G401 (cell line): ENCODE results near the gene HDAC9. TPM values are rescaled to one million over a fixed set of nuclear protein-coding genes. Genes with fewer than 3 reads are reported as not detected.

Source experiments
- DNase-seq: peaks from one replicate; pipeline ENCODE4 v3.0.0-alpha.2; 2015; ENCODE audit warnings: low spot score
- in situ Hi-C: cut with HindIII; loops from 2 replicates; pipeline ENCODE4 v1.10.0; 2016; ENCODE audit warnings: low sequenced_read_pairs, mixed read lengths
- total RNA-seq: library from RNA; depleted of rRNA; stranded (reverse); fragments of >200 nt; shearing (Covaris generic); gene quantifications from 2 replicates; pipeline ENCODE4 v1.2.3, GENCODE V29; 2014

HDAC9 gene
- total RNA-seq, 1 experiment from 2014 or later, result 5.6 TPM

DNA sequence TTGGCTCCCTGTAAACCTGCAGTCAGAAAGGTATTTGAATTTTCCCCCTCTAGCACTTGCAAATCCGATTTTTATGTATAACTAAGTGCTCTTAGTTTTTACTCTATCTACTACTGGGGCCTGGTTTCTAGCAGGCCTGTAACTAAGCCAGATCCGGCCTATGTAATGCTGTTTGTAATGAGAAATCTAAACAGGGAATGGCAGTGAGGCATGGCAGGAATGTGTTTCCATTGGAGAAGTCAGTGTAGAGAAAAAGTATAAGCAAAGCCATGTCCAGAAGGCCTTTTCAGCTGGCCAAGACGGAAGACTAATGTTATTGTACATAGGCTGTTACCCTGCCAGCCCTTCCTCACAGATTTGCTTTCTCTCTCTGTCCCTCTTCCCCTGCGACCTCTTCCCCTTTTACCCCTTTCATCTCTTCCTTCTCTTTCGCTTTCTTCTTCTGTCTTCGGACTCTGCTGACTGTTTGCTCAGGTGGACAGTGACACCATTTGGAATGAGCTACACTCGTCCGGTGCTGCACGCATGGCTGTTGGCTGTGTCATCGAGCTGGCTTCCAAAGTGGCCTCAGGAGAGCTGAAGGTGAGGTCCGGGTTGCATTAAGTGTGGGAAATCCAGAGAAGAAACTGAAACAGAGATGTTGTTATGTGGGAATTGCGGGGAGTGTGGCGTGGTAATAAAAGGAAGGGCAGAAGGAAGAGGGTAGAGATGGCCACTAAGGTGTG is 297.5 kb downstream of the HDAC9 start:
- DNase-seq, result no peak
- in situ Hi-C loops, result no loop called here

GRCh38 chr7:18796216-18796615 is 300.7 kb downstream of the HDAC9 start:
- in situ Hi-C loops, result no loop called here
- DNase-seq, result no peak

DNA sequence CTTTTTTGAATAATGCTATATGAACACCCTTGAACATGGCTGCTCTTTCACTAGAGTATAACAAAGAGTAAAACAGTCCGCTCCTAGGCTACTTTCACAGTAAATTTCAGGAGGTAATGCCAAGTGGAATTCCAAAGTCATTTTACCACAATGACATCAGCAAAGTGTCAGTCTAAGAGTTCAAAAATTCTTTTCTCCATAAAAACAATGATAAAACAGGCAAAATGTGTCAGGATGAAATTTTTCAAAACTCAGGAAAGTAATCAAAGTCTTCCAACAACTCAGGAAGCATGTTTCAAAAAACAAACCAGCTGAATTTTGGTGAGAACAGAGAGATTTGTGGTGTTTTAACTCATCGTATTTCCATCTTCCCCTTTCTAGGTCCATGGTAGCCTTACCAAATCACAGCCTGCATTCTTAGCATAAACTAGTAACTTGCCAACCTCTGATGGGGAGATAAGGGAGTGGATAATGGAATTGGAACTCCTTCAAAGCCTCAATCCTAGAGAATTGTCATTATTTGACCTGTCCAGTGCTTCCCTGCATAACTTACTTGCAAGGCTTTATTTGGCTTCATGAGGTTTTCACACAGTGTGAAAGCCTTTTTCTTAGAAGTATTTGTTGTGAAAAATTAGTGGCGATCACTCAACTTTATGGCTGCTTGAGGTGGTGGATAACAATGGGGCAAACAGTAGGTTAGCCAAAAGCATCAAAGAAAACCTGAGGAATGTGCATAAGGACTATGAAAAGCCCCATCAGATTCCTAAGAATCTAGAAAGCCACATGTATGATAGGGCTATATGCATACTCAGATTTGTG is 302.7 kb downstream of the HDAC9 start:
- DNase-seq, result no peak
- in situ Hi-C loops, result no loop called here

DNA sequence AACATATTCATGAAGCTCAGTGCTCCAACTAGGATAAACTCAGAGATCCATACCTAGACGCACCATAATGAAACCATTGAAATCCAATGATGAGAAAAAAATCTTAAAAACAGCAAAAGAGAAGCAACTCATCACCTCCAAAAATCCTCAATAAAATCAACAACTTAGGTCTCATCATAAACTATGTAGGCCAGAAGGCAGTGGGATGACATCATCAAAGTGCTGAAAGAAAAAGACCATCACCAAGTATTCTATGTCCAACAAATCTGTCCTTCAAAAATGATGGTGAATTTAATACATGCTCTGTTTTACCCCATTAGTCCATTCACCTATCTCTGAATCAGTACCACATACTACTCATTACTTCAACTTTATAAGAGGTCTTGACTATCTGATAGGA is 304.4 kb downstream of the HDAC9 start:
- no peak for DNase-seq
- in situ Hi-C loops, result no loop called here

- DNase-seq, result no peak
- in situ Hi-C loops, result no loop called here
Measured at GRCh38 chr7:18803923-18804322, 308.4 kb downstream of the HDAC9 start.

DNA sequence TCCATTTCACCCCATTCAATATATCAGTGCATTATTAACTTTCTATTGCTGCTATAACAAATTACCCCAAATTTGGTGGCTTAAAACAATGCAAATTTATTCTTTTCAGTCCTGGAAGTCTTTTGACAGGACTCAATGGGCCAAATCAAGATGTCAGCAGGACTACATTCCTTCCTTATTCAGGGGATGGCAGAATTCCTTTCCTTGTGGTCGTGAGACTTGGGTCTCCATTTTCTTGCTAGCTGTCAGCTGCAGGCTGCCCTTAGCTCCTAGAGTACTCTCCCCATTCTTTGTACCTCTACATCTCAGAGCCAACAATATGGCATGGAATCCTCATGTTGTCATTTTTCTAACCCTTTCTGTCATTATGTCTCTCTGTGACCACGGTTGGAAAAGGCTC is 310.6 kb downstream of the HDAC9 start:
- in situ Hi-C loops, result no loop called here
- no peak for DNase-seq

GRCh38 chr7:18808026-18808425 is 312.5 kb downstream of the HDAC9 start:
- in situ Hi-C loops, result no loop called here
- no peak for DNase-seq

DNA sequence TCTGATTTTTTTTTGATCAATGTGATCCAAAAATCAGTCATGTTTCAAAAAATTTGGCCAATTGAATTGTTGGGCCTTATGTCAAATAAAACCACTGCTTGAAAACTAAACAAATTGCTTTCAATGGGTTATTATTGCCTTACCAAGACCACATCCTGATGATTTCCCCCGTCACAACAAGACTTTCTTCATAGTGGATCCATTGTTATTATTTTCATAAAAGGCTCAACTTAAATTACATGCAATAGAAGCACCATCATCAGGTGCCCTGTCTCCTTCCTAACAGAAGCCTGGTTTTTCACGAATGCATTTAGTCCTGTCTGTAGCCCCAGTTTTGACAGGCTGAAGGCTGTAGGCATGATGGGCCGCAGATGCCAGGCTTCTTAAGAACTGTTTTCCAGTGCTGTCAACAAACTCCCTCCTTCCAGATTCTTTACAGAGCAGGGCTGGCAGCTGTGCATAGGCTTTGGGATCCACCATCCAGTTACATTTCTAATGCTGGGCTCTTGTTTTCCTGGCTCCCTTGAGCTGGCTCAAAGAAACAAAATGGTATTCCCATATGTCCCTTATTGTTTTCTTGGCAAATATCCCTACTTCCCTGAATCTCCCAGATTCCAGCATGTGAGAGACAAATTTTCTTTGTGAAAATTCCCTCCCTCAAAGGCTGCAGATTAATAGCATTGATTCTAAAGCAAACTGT is 319.9 kb downstream of the HDAC9 start:
- no peak for DNase-seq
- in situ Hi-C loops, result no loop called here

DNA sequence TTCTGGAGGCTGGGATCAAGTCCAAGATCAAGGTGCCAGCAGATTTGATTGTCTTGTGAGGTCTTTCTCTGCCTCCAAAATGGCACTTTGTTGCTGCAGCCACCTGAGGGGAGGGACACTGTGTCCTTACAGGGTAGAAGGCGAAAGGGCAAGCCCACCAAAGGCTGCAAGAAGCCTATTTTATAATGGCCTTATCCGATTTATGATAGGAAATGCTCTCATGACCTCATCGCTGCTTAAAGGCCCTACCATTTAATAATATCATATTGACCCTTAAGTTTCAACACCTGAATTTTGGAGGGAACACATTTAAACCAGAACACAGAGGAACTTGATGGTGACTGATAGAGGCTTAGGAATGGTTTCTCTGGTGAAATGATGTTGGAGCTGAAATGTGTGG is 325.4 kb downstream of the HDAC9 start:
- in situ Hi-C loops, result no loop called here
- DNase-seq, result no peak

GRCh38 chr7:18821554-18821953 is 326.0 kb downstream of the HDAC9 start:
- DNase-seq, result no peak
- in situ Hi-C loops, result no loop called here

DNA sequence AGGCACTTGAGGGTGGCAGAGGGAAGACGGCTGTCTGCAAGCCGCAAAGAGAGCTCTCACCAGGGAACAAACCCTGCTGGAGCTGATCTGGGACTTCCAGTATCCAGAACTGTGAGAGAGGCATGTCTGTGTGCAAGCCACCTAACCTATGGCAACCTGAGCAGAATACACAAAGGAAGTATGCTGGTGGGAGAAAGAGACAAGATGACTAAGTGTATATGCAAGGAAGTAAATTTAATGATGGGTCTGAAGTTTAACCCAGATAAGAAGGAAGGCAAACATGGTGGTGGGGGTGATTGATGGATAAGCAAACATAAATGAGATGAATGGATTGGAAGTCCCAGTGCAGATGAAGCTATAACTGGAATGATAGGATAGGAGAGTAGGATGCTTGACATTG is 328.6 kb downstream of the HDAC9 start:
- in situ Hi-C loops, result no loop called here
- no peak for DNase-seq

GRCh38 chr7:18828260-18828993 is 332.9 kb downstream of the HDAC9 start:
- DNase-seq, result no peak
- in situ Hi-C loops, result no loop called here

- in situ Hi-C loops, result no loop called here
- DNase-seq, result no peak
Measured at GRCh38 chr7:18828994-18829857, 333.7 kb downstream of the HDAC9 start.

DNA sequence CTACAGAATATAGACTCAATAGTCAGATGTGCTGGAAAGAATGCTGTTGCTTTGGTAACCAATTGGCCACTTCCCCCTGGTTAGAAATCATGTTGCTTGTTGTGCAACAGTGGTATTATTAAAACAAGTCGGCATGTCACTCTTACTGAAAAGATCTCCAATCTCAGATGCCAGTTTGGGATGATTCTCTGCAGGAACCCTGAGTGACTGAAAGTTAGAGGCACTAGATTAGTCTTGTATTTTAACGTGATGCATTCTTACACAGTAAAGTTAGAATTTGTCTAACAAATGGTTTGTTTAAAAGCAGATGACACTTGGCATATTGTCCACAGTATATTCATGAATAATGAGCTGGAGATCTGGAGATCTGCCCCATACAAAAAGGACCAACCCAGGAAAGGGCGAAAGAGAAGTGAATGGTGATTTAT is 334.3 kb downstream of the HDAC9 start:
- in situ Hi-C loops, result no loop called here

GRCh38 chr7:18831419-18831818 is 335.9 kb downstream of the HDAC9 start:
- in situ Hi-C loops, result no loop called here
- DNase-seq, result no peak

More for the DNA sequence above, 334.3 kb downstream of the HDAC9 start:
- no peak for DNase-seq

DNA sequence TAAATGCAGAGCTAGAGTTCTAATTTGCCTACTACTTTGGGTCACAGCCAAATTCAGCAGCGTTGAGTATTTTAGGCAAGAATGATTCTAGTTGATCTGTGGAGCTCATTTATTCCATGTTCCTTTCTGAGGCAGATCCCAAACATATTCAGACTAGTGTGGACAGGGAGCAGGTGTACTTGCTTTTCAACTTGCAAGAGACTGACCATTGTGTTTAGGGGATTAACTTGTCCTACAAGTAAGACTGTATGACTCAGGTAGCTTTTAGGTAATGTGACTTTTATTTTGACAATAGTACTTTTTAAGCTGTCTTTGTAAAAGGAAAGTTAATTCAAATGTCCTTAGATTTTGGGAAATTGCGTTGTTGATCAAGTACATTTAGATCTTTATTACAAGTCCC is 336.4 kb downstream of the HDAC9 start:
- no peak for DNase-seq
- in situ Hi-C loops, result no loop called here

GRCh38 chr7:18834577-18834976 is 339.0 kb downstream of the HDAC9 start:
- in situ Hi-C loops, result no loop called here
- no peak for DNase-seq

GRCh38 chr7:18835001-18835690 is 339.6 kb downstream of the HDAC9 start:
- DNase-seq, result no peak
- in situ Hi-C loops, result no loop called here
